Liver (tissue), 3 donors: ENCODE measurements around the gene C20orf173.

Experiments
- FOXA1 ChIP-seq: IDR thresholded peaks from 2 replicates; pipeline ENCODE4 v1.6.1; 2016; ENCODE audit warnings: antibody characterized with exemption
- JUND ChIP-seq, 2 donors: IDR thresholded peaks; 2 replicates each; pipeline ENCODE4 v1.6.1; 2016; ENCODE audit warnings: antibody characterized with exemption in 2 of 2
- MAX ChIP-seq: IDR thresholded peaks from 2 replicates; pipeline ENCODE4 v1.6.1; 2016; ENCODE audit warnings: antibody characterized with exemption
- SP1 ChIP-seq: IDR thresholded peaks from 2 replicates; pipeline ENCODE4 v1.6.1; 2018; ENCODE audit warnings: antibody characterized with exemption, mild to moderate bottlenecking
- YY1 ChIP-seq: IDR thresholded peaks from 2 replicates; pipeline ENCODE4 v1.6.1; 2016; ENCODE audit warnings: antibody characterized with exemption, mild to moderate bottlenecking
- TF ChIP-seq, protein P1 (sequence below): fragments of 150-350 bp; IDR thresholded peaks from 2 replicates; pipeline ENCODE4 v1.5.1; 2017; ENCODE audit warnings: improper control_type of control experiment, low read depth, low read length; ENCODE audit not compliant: missing input control
- donor health status: healthy.
- donor health status: healthy.

- TF ChIP-seq, protein P1, sequence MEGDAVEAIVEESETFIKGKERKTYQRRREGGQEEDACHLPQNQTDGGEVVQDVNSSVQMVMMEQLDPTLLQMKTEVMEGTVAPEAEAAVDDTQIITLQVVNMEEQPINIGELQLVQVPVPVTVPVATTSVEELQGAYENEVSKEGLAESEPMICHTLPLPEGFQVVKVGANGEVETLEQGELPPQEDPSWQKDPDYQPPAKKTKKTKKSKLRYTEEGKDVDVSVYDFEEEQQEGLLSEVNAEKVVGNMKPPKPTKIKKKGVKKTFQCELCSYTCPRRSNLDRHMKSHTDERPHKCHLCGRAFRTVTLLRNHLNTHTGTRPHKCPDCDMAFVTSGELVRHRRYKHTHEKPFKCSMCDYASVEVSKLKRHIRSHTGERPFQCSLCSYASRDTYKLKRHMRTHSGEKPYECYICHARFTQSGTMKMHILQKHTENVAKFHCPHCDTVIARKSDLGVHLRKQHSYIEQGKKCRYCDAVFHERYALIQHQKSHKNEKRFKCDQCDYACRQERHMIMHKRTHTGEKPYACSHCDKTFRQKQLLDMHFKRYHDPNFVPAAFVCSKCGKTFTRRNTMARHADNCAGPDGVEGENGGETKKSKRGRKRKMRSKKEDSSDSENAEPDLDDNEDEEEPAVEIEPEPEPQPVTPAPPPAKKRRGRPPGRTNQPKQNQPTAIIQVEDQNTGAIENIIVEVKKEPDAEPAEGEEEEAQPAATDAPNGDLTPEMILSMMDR: no peak
- TF ChIP-seq SP1 (no peak), MAX (no peak), YY1 (no peak), JUND (IDR thresholded peaks at IDR 0.05) (no peak), FOXA1 (no peak)
Measured at GRCh38 chr20:35562541-35563110, 33.2 kb upstream of the C20orf173 start.
